Transverse colon (tissue), 3 donors: ENCODE data around the gene TMA7B.

Source experiments
- POLR2A ChIP-seq: fragments of 450-650 bp; IDR thresholded peaks from one replicate; pipeline ENCODE4 v1.6.1; 2016; ENCODE audit warnings: antibody characterized with exemption, mild to moderate bottlenecking, moderate library complexity
- POLR2AphosphoS5 ChIP-seq, 3 donors: sonication (generic); formaldehyde crosslinking; IDR thresholded peaks; one replicate each; pipeline ENCODE4 v1.6.1; 2016; ENCODE audit warnings: antibody characterized with exemption in 3 of 3

DNA sequence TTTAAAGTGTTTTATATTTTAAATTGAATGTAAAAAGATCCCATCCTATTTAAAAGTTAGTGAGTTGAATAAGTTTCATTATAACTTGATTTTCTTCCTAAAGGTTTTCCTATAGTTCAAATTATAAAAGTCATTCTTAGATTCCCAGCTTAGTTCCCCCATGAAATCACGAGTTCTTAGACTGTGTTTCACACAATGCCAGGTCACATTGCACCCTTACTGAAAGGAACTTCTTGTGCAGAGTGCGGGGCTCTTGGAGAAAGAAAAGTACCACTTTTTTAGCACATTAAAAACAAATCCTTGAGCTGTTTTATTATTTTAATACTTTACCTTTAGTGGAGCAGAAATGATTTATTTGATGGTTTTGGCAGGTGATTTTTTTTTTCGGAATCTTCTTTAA lies 43.7 kb upstream of the TMA7B start:
- TF ChIP-seq POLR2A (no peak), POLR2AphosphoS5 (IDR thresholded peaks at IDR 0.05) (no peak)
